ENCODE measurements around the gene C1QTNF5.

C1QTNF5 gene

DNA sequence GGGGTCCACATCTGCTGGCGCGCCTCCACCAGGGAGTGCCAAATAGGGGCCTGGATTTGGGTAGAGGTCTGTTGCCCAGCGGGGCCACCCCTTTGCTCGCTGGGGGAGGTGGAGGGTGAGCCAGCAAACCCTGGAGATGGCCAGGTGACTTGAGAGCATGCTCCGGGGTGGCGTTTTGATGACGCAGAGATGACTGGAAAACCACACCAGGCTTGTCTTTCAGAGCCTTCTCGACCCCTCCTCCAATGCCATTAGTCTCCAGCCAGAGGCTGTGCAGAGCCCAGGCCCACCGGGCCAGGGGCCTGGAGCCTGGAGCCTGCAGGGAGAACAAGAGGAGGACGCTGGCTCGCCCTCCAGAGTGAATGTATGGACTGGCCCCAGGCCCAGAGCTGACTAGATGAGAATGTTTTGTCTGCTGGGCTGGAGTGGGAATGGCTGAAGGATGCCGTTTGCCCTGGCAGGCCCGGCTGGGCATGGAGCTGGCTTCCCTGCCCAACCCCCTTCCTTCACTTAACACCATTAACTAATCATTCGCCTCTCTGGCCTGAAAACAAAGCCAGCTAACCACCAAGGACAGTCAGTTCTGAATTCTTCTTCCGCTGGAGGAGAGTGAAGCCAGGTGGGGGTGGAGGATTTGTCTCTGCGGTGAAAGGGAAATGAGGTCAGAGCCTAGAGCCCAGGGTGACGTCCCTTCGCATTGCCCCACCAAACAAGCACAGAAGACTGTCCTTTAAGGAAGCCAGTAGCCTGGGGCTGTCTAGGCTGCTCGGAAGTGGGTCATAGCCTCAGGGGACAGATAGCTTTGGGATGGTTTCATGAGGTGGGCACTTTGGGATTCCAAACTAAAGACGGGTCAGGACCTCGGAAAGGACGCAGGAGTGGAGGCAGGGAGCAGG lies 22.2 kb downstream of the C1QTNF5 start:
- no peak for DNase-seq (ENCODE audit: low spot score)

DNA sequence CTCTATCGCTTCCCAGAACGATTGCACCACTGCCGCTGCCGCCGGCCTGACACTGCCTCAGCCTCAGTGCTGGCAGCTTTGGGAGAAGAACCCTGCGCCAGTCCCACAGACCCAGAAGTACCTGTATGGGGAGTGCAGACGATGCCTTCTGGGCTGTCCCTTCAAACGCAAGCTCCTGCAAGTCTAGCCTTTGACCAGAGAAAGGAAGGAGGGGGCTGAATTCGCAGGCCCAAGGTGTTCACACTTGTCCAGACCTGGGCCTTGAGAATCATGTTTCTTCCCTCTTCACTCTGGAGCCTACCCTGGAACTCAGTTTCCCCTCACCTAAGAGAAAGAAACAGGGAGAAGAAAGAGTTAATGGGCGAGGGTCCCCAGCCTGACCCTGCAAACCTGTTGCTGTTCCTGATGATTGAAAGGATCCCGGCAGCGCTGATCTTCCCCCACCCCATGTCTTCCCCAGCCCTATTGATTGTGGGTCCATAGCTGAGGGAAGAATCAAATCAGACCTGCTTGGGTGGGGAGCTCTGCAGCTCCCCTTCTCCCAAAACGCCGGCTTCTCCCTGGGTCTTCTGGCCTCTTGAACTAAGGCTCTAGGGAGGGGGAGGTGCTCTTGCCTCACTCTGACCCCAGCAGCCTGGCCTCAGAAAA lies 23.0 kb downstream of the C1QTNF5 start:
- DNase-seq (ENCODE audit: low spot score), result no peak

DNA sequence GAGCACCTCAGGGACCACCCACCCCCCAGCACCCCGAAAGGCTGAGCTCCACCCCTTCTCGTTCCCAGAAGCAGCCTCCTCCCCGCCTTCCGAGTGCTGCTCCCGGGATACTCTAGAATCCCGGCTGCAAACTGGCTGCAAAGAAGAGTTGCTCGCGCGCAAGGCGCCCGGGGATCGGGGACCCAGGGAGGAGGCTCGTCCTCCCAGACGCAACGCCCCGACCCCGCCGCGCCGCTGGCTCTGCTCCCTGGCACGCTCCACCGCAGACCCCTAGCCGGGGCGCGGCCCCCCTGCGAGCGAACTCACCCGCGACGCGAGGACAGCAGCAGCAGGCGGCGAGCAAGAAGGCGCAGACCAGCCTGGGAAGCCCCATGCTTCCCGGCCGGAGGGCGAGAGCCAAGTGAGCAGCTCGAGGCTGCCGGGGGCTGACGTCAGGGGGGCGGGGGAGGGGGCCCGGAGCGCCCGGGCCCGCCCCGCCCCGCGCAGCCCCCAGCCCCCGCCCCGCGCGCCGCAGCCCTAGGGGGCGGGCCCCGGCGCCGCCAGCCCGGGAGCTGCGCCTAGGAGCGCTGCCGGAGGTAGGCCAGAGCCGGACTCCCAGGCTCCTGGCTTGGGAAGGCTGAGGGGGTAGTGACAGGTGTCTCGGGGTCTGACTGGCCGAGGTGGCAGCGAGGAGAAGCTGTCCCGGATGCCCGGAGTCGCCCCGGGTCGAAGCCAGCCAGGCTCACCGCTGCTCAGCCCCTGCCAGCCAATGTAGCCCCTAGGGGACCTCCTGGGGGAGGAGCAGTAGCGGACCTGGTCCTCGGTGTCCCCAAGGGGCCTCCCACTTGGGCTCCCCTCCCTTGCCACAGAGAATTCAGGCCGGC lies 23.7 kb downstream of the C1QTNF5 start, which contains the start of gene MCAM:
Gene MCAM, minus strand, starts transcription at position 402 of the 863 bp plus-strand sequence. Its CDS starts 29 bp downstream, at position 373.
- DNase-seq (ENCODE audit: low spot score), result no peak

DNA sequence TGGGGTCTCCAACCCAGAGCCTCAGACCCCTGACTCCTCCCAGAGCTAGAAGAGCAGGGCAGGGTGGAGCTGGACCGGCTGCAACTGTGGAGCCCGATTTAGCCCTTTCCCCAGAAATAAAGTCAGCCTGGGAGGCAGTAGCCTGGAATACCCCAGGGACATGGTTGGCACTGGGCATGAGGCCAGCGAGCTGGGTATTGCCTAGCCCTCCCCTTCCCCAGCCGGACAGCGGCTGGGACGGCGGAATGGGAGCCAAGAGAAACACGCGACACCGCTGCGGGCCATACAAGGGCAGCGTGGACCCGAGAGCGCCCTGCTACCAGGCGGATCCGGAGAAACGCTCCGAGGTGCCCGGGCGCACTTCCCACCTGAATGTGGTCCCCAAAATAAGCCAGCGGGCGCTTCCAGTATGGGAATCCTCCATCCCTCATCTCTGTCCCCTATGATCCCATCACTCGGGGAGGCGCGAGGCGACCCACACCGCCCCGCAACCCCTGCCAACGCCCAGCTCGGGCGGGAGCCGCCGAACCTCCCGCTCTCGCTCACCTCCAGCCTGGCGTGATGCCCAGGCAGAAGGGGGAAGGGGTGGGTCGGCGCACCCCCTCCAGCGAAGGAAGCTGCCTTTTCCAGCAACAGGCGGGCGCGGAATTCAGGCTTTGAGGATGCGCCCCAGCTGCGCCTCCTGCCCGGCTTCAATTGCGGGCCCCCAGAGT lies 24.5 kb downstream of the C1QTNF5 start:
- DNase-seq (ENCODE audit: low spot score), result no peak

DNA sequence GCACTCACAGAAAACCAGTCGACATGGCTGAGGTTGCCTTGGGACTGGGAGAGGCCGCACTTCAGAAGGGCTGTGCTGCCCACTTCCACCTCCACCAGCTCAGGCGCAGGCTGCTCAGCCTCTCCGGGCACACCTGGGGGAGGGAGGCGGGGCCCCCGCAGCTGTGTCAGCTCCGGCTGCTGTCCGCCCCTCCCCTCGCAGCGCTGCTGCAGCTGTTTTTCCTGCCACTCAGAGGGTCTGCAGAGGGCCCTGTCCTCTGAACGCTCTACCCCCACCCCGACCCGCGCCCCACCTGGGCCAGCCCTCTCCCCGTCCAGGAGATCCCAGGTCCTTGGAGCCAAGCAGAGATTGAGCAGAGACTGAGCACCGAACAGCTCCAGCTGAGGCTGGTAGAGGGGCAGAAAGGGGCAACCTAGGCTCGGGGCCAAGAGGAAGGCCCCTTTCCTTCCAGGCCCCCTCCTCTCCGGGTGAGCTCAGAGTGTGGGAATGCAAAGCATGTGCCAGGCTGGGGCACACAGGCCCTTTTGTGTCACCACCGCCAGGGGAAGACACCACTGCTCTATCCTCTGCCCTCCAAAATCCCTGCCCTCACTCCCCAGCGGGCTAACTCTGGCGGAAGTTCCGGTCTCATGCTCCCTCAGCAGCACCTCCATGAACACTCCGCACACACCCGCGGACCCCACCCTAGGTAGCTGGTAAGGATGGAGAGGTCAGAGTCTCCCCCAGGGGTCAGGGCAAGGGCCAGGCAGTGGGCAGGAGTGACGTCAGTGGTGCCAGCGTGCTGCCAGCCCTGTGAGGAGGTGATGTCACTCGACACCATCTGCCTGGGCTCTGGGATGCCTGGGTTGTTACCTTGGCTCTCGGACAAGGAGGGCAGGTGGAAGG lies 25.3 kb downstream of the C1QTNF5 start:
- peak; percentile 45 for DNase-seq (ENCODE audit: low spot score)

DNA sequence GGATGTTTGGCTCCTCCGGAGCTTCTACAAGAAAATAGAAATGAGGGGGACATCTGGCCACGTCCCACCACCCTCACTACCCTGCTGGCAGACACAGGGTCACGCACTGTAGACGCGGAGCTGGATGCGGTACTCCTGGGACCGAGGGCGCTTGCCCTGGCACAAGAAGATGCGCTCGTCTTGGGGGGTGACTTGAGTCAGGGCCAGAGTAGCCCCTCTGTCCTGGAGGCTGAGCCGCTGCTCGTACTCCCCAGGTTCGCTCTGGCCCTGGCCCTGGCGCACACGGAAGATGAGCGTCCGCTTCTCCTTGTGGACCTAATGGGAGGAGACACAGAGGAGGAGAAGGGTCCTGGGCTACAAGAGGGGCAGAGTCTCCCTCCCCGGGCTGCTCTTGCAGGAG lies 26.0 kb downstream of the C1QTNF5 start:
- no peak for DNase-seq (ENCODE audit: low spot score)

DNA sequence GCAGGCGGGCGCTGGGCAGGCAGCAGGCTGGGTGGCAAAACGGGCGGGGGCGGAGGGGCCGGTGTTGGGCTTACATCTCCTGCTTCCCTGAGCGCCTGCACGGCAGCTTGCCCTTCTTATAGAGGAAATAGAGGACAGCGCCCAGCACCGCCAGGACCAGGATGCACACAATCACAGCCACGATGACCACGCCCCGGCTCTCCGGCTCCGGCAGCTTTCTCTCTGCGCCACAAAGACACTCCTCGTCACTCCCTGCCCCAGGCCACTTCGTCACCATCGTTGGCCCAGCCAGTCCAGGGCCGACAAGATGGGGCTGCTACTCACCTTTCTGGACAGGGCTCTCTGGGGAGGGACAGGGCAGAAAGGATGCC lies 30.0 kb downstream of the C1QTNF5 start:
- DNase-seq (ENCODE audit: low spot score), result no peak

DNA sequence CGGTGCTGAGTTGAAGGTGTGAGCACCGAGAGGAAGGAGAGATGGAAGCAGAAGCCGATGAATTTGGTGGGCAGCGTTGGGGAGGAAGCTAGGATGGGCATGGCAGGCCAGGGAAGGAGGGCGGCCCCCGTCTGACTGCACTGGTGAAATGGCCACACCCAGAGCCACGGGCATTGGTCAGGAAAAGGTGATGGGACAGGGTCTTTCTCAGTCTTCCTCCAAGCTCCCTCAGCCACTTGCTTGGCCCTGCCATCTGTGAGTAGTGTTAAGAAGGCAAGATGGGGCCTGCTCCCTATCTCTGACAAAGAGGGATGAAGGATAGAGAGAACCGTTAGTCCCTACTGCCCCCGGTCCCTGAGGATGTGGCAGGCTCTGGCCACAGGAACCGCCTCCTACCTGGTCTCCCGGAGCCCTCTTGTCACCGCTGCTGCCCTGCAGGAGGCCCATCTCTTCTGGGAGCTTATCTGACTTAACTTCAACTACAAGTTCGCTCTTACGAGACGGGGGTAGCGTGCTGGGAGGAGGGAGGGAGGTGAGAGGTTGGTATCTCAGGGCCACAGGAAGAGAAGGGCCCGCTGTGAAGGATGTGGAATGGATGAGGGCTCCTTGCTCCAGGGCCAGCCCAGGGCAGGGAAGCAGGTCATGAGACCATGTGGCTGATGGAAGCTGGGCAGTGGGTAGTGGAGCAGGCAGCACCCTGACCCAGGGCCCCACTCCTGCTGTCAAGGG lies 30.6 kb downstream of the C1QTNF5 start:
- DNase-seq (ENCODE audit: low spot score), result no peak

DNA sequence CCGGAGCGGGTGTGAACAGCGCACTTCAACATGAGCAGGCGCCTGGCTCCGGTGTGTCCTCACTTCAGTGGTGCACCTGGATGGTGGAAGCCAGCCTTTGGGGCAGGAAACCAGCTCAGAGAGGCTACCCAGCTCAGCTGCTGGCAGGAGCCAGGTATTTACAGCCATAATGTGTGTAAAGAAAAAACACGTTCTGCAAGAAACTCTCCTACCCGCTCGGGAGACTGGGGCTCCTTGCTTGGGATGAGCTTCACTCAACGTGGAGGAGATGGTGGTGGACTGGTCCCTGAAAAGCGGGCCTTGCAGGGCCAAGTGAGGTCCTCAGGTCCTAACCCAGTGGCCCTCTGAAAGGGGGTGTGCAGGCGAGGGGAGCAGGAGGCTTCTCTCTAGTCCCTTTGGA lies 31.3 kb downstream of the C1QTNF5 start:
- no peak for DNase-seq (ENCODE audit: low spot score)

DNA sequence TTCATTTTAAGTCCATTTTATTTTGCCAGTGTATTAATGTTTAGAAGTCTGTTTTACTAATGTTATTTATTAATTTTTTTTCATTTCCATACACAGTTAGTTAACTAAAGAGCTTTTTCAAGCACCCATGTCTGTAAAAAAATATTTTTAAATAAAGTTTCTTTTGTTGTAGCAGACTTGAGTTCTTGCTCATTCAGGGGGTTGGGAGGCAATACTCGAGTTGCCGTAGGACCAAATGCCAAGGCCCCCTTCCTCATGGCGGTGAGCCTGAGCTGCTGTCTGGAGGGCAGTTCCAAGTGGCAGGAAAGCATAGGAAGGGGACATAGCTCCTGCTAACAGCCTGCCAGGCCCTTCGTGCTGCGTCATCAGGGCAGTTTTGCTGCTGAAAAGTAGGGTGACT lies 32.7 kb downstream of the C1QTNF5 start:
- DNase-seq (ENCODE audit: low spot score), result no peak

DNA sequence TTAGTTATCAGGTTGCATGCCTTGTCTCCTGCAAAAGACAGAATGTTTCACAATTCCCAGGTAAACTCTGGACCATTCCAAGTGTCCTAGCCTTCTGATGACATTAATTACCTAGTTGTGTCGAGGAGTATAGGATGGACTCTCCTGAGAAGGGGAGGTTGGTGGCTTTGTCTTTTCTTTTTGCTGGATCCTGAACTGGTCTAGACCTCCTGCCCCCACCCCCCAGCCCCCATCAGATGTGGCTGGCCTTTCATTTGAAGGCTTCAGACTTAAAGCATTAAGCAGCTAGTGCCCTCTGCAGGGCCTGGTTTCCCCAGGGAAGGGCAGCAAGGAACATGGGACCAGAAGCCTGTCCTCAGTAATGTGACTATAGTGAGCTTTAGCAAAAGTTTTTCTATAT lies 33.5 kb downstream of the C1QTNF5 start:
- DNase-seq (ENCODE audit: low spot score), result no peak

DNA sequence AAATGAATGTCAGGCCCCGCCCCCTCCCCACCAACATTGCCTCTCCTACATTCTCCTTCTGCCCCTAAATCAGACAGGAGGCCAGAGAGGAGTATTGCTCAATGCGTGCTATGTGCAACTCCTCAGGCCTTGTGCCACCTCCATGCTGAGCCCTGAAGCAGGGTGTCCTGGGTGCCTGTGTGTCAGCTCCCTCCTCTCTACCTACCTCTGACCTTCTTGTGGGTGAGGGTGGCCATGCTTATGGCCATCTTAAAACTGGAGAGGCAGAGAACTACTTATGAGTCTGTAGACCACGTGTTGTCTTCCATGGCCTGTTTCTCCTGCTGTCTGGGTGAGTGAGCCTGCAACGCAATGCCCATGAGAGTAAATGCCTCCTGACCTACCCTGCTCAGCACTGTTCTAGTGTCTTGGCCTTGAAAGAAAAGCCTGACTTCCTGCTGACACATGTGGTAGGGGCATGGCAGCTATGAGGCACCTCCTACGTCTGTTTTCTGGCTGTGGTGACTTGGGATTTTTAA lies 34.3 kb downstream of the C1QTNF5 start:
- DNase-seq (ENCODE audit: low spot score), result peak; percentile 44

DNA sequence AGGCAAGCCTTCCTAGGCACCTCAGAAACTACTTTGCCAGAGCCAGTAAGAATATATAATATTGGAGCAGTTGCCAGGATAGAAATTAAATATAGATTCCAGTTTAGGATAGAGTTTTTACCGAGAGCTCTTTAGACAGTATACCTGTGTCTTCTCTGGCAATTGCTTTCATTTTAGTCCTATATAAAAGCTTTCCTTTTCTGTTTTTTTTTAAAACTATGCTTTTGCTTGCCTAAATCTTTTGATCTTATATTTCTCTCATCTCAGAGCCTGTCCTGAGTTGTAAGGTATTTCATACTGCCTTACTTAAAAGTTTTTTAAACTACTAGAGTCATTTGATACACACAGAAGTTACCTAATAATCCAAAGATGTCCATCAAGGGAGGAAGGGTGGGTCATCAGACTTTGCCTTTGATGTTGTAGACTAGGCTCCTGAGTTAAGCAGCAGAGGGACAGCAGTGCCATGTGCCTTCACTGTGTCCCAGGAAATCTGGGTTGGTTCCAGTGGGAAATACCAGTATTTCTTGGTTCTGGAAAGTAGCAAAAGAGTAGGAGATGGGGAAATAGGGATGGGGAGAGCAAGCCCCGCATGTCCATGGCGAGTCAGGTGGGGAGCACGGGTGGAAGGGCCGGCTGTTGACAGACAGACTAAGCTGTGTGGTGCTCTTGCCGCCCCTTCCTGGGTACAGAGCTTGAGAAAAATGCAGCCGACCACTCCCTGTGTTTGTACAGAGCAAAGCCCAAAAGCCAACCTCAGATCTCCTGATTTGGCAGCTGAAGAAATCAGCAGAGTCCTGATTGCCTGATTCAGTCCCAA lies 34.9 kb downstream of the C1QTNF5 start:
- no peak for DNase-seq (ENCODE audit: low spot score)

DNA sequence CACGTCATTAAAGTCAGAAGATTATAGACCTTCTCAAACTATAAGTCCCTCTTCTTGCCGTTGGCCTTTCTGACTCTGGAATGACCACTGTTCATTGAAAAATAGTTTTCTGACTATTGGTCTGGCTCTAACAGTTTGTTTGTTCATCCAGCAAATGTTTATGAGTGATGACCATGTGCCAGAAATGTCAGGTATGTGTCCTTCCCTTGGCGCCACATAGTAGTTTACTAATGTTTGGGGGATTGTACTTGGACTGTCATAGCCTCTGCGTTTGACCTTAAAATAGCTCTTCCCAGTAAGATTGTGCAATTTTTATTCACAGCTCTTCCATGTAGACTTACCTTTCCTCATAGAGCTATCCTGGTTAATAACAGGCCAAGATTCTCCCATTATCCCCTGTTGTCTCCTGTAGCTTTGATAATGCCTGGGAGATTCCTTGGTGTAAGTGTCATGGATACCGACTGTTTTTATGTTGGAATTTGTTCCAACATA lies 37.4 kb downstream of the C1QTNF5 start:
- no peak for DNase-seq (ENCODE audit: low spot score)

DNA sequence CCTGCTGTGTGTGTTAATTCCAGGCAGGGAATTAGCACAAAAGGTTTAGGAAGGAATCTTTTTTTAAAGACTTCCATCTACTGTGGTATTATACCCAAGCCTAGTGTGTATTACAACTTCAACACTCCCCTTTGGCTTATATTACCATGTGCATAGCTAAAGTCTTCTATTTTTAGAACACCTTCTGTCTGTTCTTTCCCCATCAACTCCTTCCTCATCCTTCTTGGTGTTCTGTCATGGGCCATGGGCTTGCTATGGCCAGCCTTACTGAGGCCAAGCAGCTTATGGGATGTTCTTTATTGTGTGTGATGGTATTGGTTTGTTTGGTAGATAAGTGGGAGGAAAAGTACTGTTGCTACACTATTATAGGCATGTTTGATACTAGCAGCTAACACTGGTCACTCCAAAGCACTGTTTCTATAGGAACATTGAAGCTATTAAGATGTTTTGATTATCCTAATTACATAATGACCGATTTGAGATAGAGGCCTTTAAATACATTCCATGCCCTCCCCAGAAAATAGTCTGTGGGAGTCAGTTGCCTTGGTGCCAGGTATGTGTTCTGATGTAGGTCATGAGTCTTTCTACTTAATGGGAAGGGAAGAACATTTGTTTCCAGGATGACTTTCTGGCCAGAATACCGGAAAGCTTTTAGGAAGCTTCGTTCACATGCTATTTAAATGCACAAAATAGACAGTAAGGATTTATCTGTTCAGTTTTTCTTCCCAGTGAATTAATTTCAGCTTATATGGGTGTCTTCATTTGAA lies 40.3 kb downstream of the C1QTNF5 start:
- no peak for DNase-seq (ENCODE audit: low spot score)

DNA sequence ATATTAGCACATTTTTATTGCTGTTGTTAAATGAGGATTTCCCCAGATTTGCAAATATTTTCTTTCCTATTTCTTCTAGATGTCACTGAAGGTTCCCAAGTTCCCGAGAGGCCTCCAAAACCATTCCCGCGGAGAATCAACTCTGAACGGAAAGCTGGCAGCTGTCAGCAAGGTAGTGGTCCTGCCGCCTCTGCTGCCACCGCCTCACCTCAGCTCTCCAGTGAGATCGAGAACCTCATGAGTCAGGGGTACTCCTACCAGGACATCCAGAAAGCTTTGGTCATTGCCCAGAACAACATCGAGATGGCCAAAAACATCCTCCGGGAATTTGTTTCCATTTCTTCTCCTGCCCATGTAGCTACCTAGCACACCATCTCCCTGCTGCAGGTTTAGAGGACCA lies 41.3 kb downstream of the C1QTNF5 start:
- no peak for DNase-seq (ENCODE audit: low spot score)

DNA sequence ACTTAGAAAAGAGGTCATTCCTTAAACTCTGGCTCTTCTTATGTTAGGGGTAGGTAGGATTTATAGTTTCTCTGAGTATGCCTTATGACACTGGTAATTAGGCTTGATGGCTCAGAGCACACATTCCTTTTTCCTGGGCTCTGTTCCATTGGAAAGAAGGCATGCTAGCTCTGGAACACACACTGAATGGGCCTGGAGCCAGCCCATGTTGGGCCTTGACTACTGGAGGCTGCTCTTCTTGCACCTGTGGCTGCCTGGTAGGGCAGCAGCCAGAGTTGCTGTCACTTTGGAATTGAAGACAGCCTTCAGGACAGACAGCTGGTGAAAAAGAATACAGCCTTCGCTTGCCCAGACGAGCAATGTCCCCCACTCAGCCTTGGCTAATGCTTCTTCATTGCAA lies 42.0 kb downstream of the C1QTNF5 start:
- DNase-seq (ENCODE audit: low spot score), result no peak

DNA sequence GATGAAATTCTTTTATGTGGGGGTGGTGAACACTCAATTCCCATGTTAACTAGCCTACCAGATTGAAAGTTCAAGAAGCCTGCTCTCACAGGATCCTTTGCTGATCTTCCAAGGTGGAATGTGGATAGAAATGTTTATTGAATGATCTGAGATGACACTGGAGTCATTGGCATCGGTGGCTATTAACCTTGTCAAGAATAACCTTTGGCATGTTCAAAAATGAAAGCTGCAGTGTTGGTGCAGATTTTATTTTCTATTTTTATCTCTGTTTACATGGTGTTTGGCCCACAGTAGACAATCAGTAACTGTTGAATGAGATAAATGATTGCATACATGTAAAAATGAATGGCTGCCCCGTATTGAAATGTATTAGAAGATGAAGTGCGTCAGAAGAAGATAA lies 42.7 kb downstream of the C1QTNF5 start:
- DNase-seq (ENCODE audit: low spot score), result no peak

All from CD4-positive, alpha-beta T cell treated with Interleukin-6 at 100 ng/mL for 8 hours (primary cell).